Kidney tubule cell (primary cell): ENCODE results near the gene TICAM2.

Source experiments
- DNase-seq: peaks from one replicate; pipeline ENCODE4 v3.0.0-alpha.2; 2018; ENCODE audit warnings: low spot score

TICAM2 gene

DNA sequence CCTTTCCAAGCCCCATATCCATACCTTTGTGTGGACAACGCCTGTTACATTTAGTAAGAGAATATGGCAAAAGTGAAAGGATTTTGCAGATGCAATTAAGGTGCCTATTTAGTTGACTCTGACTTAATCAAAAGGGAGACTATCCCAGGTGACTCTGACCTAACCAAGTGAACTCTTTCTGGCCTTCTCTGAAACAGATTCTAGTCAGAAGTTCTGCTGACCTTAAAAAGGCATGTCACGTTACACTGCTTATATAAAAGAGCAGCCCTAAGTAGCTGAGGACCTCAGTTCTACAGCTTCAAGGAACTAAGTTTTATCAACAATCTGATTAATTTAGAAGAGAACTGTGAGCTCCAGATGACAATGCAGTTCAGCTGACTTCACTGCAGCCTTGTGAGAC is 5.7 kb upstream of the TICAM2 start:
- no peak for DNase-seq

DNA sequence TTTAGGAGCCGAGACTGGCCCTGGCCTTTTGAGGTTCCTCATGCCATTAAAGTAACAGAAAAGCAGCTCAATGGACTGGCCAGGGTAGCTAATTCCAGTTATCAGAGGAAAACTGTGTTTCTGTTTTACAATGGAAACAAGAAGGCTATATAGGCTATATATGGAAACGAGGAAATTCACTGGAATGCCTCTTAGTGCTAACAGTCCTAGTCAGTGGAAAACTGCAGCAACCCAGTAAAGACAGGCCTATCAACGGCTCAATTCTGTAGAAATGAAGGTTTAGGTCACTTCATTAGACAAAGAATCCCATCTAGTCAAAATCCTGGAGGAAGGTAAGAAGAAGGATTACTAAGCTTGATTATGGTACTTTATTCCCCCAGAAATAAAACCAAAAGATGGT is 3.2 kb upstream of the TICAM2 start:
- no peak for DNase-seq

DNA sequence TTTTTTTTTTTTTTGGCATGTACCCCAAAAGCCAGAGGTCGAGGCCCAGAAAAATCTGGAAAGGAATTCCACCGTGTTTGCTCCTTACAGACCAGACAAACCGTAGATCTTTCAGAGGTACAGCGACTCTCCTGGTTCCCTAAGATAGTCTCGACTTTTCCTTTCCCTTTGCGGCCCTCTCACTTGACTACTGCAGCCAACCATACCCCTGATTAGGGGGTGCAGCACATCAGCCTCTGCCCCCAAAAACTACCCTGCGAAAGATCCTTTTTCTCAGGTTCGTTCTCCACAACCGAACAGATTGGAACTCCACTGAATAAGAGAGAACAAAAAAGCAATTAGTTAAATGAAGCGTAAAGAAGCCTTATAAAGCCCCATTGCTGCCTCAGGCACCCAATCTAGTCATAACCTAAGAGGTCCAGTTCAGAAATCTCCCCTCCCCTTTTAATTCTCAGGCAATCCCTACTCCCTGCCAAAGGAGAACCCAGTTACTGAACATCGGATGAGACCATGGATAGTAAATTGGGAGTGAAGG is 379 bp upstream of the TICAM2 start:
- peak; percentile 38 for DNase-seq

DNA sequence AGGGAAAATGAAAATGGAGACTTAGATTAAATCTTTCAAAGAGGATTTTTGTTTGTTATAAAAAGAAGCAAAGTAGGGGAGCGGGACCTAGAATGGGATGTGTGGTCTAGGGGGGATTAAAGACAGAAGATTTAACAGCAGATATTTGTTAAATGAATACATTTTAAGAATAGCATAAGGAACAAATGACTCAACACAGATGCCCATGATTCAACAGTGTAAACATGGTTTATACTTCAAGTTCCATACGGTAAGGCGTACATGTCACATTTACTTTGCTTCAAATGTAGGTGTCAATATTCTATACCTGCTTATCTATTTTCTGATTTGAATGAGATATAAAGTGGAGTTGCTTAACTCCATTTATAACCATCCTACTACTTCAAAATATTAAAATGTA is 1.5 kb downstream of the TICAM2 start:
- DNase-seq, result no peak

DNA sequence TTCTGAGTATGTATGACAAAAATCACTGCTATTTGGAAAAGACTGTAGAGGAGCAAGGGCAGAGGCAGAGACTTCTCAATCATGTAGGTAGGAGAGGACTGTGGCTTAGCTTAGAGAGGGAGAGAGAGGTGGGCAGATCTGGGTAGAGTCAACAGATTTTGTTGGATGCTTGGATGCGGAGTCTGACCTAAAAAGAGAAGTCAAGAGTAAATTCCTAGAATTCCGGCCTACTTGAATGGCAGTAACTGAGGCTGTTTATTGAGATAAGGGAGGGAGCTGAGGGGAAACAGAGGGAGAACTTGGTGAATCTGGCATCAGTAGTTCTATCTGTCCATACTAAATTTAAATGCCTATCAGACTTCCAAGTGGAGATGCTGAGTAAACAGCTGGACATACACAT is 2.4 kb downstream of the TICAM2 start:
- no peak for DNase-seq

DNA sequence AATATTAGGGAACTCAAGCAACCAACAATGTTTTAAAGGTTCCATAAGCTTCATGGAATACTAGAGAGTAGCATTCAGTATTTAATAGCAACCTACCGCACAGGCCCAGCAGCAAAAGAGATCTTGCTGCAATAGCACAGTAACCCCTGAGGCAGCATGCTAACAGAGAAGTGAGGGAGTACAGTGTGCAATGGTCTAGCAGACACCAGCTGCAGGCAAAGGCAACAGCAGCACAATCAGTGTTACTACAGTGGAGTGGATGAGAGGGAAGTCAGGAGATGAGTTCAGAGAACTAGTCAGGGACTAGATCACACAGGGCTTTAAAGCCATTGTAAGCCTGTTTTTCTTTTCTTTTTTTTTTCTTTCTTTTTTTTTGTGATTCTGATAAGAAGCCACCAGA is 2.8 kb downstream of the TICAM2 start:
- peak; percentile 17 for DNase-seq

DNA sequence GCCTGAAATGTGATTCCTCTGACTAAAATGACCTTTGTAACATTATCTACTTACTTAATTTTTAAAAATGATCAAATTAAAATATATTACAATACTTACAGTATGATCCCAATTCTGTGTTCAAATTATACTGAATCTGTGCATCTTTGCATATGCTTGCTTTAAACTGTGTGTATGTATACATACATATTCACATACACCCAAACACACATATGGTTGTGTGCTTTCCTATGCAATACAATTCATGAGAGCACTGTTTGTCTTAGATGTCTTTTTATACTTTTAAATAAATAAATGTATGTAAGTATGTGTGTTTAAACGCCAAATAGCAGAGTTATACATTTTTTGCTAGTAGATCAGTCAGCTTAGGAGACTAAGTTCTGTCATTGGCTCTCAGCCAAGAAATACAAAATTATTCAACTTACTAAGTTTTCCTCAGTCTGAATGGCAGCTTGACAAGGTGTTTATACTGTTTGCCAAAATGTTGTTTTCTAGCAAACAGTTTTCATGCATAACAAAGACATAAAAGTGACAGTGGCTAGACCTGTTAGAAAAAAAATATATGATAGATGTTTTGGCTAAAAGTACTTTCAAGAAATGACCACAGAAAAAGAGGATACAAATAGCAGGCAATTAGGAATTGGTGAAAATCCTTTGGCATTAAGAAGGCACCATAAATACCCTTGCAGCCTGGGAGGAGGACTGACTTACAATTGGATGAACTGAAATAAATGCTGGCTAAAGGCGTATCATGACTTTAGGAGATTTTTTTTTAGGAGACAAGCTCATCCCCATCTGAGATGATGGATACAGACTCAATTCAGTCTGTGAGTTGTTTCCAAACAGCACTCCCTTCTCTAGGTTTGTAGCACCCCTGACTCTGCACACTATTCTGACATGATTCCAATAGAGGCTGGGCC is 7.9 kb downstream of the TICAM2 start:
- peak; percentile 13 for DNase-seq

DNA sequence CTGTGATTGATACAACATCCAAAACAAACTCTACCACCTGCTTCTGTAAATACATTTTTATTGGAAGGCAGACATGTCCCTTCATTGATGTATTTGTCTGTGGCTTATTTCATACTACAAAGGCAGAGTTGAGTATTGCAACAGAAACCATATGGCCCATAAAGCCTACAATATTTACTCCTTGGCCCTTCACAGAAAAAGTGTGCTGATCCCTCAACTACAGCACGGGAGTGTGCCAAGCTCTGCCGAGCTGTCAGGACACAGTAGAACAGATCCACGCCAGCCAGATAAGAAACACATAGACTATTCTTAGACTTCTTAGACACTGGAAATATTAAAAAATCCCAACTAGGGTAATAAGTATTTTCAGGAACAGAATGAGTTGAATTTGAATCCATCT is 13.2 kb downstream of the TICAM2 start:
- no peak for DNase-seq

DNA sequence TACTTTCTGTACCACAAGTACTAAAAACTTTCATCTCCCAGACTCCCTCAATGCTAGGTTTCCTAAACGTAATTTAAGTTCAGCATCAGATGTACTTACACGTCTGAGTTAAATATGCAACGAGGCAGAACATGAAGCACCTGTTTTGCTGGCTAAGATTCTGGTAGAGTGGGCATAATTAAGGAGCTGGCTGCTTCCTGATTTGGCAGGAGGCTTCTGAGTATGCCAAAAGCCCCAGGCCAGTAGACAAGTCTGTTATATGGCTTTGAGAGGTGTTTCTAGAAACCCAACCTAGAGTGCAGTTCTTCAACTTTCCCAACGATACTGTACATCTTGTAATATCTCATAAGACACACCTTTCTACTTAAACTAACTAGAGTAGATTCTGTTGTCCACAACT is 13.6 kb downstream of the TICAM2 start:
- DNase-seq, result no peak

DNA sequence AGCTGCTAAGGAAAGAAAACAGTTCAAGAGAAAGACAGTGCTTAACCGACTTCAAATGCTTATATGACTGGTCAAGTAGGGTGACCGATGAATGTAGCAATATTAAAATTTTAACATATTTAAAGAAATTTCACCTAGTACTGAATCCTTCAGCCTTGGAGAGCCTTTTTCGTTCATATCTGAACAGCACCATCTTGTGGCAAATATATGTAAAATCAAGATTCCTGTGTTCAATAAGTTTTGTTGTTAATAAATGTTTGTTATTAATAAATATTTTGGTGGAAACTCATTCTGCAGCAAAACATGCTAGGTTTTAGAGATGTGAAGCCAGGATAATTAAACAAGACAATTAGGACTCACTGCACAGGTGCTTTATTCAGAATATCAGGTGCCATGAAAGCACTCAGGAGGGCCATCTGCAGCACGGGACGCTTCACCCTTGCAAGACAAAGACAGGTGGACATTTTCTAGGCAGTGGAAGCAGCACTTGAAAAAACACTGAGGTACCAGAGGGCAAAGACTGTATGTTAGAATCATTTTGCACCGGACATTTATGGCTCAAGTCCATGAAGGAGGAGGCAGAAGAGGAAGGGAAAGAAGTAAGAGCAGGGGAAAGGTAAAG is 15.6 kb downstream of the TICAM2 start:
- DNase-seq, result peak; percentile 41

DNA sequence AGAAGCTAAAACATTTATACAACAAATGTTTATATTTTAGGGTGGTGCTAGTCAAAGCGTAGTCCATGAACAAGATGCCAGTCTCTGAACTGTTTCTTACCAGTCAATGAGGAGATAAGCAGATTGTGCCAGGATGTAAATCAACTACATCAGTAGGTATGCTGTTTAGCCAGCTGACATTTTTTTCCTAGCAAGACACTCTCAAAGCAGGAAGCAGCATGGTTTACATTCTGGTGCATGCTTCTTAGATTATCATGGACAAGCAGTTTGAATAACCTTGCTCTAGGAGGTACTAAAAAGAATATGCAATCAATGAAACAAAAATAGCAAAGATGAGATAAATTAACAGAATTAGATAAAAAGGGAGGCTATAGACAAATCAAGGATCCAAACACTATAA is 17.0 kb downstream of the TICAM2 start:
- no peak for DNase-seq

DNA sequence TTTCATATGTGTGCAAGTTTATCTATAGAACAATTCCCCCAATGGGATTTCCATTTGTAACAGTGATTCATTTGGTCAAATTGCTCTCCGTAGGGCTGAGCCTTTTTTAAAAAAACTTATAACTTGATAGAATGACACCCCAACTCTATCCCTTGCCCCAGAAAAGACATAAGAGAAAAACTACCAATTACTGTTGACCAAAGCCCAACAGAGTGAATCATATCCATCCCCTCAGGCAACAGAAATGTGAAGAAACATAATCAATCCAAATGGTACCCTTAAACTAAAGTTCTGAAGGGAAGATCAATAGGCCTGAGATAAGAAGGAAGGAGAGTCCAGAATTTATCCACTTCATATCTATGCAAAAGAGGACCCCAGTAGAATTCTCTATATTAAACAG is 17.8 kb downstream of the TICAM2 start:
- no peak for DNase-seq

DNA sequence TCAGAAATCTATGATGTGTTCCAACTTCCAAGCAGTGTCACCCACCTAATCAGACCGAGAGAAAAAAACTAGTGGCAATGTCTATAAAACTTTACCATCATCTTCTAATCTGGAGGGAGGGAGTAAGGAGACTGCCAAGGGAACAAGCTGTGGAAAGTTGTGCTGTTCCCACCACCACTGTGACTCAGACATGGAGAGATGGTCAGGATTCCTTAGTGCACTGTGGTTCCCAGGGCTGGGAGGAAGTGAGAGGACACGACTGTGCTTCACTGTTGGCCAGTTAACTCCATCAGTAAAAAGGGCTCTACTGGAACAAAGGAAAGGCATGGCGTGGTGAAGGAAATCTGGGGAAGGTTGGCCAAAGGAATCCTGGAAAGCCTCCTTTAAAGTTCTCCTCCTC is 18.8 kb downstream of the TICAM2 start:
- peak; percentile 83 for DNase-seq

DNA sequence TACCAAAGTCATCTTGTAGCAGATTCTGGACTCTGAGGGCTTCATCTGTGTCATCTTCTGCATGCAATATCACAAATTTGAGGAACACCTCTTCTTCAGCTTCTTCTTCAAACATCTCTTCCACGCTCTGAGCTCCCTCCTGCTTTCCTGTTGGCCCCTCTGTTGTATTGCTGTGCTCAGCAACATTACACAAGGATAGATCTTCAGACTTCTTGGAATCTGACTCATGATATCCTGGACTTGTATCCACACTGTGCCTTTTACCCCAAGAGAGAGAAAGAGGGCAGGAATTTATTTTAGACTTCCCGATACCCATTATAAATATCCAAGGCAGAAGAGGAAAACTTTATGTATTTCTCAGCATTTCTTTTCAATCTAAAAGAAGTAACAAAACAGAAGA is 21.3 kb downstream of the TICAM2 start:
- no peak for DNase-seq

DNA sequence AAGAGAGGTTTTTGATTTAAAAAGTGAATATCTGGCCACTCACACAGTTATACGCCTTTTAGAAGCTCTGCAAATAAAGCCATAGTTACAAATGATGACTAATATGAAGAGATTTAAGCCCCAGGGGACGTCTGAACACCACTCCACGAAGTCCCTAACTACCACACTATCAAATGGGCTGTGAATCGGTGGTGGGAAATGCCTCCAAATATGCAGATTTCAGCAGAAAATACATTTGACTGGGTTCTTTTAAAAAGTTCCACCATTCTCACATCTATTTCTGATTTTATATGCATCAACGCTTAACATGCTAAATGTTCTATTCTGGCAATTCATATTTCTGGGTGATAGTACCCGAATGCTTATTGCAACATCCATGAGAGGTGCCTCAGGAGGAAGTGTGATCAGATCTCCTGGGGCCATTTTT is 22.5 kb downstream of the TICAM2 start:
- DNase-seq, result no peak

DNA sequence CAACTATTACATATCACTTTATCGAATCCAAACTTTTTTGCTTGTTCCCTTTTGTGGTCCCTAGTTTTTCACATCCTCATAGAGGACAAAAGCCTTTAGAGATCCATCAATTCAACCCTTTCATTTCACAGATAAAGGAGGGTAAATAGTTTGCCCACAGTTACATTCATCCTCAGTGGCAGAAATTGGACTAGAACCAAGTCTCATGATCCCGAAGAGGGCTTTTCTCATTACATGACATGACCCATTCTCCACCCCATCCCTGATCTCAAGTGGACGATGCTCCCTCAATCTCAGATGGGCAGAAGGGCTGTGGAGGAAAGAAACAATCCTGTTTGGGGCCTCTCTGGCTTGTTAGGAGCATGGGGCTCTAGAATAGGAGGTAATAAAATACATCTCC is 23.1 kb downstream of the TICAM2 start:
- DNase-seq, result no peak

DNA sequence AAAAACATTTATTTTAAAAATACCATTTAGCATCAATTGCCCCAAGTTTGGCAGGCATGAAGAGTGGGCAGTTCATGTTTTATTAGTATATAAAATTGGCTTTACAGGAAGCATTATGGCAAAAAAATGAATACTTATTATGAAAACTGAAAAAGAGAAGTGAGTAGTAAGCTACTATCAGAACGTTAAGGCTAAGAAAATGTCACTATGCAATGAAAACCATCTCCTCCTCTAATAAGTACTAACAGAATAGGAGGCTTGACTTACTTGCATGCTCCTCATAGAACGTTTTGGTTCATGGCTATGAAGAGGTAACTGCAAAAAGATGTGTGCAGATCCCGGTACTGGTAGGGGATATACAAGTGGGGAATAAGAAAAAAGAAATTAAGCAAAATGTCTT is 23.6 kb downstream of the TICAM2 start:
- DNase-seq, result no peak

DNA sequence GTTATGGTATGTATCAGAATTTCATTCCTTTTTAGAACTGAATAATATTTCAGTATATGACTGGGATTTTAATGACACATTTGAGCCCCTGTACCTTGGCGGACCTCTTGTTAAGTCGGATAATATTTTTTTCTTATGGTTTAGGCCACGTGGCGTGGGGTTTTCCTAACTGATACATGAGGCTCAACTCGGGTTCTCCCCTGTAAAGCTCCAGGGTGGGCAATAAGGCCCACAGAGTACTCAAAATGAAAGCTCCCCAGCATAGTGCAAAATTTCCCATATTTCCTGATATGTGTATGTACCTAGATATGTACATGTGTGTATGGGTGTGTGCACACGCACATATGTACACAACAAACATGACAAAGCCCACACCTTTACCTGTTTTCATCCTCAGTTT is 24.5 kb downstream of the TICAM2 start:
- no peak for DNase-seq

DNA sequence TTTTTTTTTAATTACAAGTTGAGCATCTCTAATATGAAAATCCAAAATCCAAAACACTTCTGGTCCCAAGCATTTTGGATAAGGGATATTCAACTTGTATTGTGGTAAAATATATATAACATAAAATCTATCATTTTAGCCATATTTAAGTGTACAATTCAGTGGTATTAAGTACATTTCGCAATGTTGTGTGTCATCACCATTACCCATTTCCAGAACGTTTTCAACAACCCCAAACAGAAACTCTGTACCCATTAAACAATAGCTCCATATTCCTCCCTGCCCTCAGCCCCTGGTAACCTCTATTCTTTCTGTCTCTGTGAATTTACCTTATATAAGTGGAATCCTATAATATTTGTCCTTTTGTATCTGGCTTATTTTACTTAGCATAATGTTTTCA is 24.9 kb downstream of the TICAM2 start:
- DNase-seq, result no peak

DNA sequence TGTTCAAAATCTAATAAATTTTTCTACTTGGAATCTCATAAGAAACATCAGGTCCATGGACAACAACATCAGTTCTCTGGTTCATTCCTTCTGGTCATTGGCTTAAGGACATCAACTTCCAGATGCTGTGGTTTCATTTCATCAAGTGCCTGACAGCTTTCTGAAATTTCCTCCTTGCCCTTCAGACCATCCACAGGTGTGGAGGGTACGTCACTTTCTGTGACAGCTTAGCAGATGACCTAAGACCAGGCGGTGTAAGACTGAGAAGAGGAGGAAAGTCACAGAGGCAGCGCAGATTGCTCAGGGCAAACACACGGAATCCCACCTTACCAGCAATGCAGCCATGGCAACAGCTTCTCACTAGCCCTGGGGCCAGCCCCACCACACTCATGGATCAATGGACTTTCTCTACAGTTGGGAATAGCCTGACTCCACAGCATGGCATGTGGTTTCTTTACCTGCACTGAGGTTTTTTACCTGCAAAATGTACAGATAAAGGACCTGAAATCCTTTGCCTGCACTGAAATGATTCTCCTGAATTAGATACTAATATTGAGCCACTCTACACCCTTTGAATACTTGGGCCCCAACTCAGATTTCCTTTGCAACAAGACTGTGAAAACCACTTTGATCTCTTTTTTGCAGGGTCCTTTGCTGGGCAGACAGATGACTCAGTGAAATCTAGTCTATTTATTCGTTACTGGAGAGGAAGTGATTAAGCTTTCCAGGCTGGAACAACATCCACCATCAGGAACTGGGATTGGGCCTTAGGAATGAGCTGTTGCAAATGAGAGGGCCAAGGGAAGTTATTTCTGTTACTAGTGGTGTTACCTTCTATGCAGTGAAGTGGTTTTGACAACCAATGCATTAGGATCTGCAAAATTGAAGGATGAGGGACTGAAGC is 26.9 kb downstream of the TICAM2 start:
- DNase-seq, result peak; percentile 77

DNA sequence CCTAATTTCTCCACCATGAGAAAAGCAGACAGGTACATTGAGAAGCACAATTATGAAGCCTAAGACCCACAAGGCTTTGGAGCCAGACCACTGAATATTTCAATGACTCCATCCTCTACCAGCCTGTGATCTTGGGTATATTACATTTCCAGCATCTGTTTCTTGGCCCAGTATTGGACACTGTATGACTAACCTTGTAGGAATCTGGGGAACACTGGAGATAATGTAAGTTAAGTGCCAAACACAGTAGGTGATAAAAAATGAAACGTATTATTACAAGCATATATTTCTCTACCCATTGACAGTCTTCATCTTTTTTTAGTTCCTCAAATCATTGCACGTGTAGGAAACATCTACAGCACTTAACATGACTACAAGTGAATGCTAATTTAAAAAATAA is 29.1 kb downstream of the TICAM2 start:
- DNase-seq, result peak; percentile 53

DNA sequence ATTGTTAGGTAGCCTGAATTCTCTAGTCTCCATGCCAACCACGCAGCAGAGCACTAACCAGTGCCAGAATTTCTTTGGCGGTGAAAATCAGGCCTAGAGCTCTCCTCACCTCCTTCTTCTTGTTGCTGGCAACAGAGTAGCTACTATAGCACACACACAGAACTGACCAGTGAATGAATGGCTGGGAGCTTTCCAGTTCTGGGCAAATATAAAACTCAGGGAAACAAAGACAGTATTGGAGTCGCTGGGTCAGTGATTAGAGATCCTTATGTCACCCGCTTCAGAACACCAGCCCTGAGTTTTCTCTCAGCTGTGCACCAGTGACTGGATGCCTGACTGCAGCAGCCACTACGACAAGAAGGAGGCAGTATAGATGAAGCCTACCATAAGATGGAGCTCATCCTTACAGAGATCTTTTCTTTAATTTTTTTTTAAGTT is 30.8 kb downstream of the TICAM2 start:
- DNase-seq, result no peak
